HG02642 (cell line): ENCODE measurements around the gene EMP2.

Experiments
- ATAC-seq: cut with Tn5 transposase; IDR thresholded peaks from one replicate; pipeline ENCODE4 v1.9.1; 2021; ENCODE audit warnings: mild to moderate bottlenecking; ENCODE audit not compliant: unreplicated experiment, poor library complexity

Gene EMP2

DNA sequence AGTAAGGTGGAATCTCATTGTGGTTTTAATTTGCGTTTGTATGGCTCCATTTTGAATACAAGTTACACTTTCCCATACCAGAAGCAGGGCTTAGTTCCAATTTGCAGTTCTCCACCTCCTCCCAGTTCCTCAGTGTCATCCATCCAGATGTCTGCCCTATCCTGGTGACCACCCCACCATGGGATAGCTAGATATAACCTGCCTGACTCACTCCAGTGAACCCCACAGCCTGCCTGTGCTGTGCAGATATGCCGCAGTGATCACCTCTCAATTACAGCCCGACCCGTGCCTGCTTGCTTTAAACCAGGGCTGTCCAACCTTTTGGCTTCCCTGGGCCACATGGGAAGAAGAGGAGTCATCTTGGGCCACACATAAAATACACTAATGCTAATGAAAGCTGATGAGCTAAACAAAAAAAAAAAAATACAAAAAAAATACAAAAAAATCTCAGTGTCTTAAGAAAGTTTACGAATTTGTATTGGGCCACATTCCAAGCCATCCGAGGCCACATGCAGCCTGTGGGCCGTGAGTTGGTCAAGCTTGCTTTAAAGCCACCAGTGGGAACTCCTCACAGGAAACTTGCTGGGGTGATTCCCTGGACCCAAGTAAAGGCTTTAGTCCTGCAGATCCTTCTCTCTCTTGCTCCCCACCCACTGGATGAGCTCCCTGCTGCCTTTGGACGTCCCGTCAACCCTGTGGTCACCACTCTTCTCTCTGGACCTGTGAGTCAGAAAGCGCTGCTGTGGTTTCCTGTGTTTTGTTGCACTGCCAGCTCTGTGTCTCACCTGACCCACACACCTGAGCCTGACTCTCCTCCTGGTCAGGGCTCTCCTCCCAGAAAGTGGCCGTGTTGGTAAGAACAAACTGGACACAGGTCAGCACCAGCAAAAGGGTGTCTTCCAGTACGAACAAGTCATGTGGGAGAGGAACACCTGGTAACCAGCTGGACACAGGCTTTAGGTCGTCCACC is 83.0 kb downstream of the EMP2 start:
- no peak for ATAC-seq

GRCh38 chr16:10495031-10495345 is 85.4 kb downstream of the EMP2 start:
- ATAC-seq, result no peak

GRCh38 chr16:10494343-10495030 is 85.9 kb downstream of the EMP2 start:
- ATAC-seq, result no peak

DNA sequence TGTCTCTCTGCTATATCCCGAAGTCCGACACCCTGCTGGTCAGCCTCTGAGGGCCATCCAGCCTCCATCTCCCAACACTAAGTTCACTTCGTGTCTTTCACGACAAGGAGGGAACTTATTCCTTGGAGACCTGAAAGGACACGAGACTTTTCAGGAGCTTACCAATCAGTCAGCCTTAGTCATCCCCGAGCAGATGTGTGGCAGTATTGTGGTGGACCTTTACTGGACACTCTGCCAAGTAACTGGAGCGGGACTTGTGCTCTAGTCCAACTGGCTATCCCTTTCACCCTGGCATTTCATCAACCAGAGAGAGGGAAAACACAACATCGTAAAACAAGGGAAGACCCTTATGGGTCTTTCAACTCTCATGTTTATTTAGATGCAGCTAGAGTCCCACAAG is 87.1 kb downstream of the EMP2 start:
- no peak for ATAC-seq

DNA sequence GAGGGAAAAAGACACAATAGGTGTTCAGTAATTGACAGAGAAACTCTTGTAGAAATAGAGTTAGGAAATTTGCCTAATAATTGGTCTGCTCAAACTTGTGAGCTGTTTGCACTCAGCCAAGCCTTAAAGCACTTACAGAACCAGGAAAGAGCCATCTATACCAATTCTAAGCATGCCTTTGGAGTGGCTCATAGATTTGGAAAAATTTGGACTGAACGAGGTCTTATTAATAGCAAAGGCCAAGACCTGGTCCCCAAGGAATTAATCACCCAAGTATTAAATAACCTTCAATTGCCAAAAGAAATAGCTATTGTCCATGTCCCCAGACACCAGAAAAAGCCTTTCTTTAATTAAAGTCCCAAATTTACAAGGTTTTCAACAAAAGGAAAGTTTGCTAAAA is 90.3 kb downstream of the EMP2 start:
- ATAC-seq, result no peak

DNA sequence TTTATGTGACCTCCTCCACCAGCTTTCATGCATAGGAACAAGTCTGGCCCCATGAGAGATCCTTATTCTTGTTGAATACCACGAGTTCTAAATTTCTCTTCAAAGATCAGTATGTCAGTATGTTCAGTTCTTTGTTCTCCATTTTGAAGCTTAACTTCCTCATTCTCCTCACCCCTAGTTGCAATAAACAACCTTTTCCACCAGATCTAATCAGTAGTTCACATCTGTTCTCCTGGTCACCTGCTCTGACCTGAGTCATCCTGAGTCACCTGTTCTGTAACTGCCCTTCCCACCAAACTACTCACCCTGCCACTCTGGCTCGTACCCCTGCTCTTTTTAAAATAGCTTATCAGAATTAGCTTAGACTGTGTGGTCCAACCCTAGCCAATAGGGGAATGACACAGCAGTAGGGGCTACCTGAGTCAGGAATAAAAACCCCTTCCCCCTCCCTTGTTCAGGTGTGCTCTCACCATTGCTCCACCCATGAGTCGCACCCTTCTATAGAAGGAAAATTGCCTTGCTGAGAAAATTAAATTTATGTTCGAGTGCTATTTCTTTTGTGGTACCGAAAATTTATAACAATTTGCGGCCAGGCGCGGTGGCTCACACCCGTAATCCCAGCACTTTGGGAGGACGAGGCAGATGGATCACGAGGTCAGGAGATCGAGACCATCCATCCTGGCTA is 94.6 kb downstream of the EMP2 start:
- ATAC-seq, result no peak

- ATAC-seq, result no peak
Measured at GRCh38 chr16:10485159-10485558, 95.2 kb downstream of the EMP2 start.

DNA sequence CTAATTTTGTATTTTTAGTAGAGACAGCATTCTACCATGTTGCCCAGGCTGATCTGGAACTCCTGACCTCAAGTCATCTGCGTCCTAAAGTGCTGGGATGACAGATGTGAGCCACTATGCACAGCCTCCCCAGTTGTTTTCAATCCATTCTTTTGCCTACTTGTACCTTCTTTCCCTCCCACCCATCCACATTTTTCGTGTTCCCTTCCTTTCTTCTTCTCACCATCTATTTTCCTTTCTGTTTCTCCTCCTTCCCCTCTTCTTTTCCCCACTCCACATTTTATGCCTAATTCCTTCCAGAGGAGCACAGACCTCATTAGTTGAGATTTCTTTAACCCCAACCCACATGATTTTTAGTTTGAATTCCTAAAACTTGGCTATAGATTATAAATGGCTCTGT is 100.2 kb downstream of the EMP2 start:
- no peak for ATAC-seq
